H7 (cell line): Measurements from ENCODE around the gene ILKAP. TPM values are rescaled to one million over a fixed set of nuclear protein-coding genes. Genes with fewer than 3 reads are reported as not detected.

Source experiments
- DNase-seq: peaks from one replicate; pipeline ENCODE4 v3.0.0; 2012
- H3K27me3 ChIP-seq: 2 replicates; pipeline ENCODE4 v1.6.0; 2011; ENCODE audit warnings: mild to moderate bottlenecking, low read length; ENCODE audit not compliant: control insufficient read depth, insufficient read depth
- H3K36me3 ChIP-seq: replicated peaks from 2 replicates; pipeline ENCODE4 v1.5.1; 2011; ENCODE audit warnings: low read length; ENCODE audit not compliant: control insufficient read depth, insufficient read depth
- H3K4me3 ChIP-seq: 2 replicates; pipeline ENCODE4 v1.5.1; 2011; ENCODE audit warnings: low read depth, mild to moderate bottlenecking, control low read depth, low read length, moderate library complexity; ENCODE audit not compliant: insufficient read depth
- total RNA-seq: library from RNA; depleted of rRNA; stranded (reverse); fragments of >200 nt; shearing (Covaris generic); gene quantifications from 2 replicates; pipeline ENCODE4 v1.2.3, GENCODE V29; 2014; rRNA removed

ILKAP gene, protein sequence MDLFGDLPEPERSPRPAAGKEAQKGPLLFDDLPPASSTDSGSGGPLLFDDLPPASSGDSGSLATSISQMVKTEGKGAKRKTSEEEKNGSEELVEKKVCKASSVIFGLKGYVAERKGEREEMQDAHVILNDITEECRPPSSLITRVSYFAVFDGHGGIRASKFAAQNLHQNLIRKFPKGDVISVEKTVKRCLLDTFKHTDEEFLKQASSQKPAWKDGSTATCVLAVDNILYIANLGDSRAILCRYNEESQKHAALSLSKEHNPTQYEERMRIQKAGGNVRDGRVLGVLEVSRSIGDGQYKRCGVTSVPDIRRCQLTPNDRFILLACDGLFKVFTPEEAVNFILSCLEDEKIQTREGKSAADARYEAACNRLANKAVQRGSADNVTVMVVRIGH
- total RNA-seq: 12.8 and 18.5 TPM in 2 replicates

DNA sequence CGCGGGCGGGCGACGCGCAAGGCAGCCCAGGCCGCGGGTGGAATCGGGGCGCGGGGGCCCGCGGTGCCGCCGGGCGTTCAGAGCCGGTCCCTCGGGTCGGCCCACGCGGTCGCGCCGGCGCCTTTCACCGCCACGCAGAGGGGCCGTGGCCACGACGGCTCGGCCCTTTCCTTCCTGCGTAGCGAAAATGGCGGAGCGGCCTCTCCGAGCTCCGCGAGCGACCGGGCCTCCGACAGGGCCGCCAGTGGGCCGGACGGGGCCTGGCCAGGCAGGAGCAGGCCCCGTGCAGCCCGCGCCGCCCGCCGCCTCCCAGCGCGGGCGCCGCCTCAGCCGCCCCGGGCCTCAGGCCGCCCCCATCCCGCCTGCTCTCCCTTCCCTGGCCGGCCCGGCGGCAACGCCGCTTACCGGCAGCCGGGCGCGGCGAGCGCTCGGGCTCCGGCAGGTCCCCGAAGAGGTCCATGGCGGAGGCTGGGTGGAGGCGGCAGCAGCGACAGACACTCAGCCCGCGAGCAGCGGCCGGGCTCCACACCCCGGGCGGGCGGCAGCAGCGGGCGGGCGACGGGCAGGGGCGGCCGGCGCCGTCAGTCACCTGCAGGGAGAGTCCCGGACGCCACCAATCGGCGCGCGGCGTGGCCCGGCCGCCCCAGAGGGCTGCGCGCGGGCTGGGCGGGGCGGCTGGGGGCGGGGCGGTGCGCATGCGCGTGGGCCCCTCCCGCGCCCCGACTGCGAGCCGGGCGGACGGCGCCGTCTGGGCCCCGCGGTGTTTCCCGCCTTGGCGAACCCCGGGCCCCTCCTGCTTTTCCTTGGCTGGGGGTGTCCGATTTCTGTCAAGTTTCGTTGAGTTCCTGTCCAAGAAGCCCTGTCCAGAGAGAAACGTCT, at the start of gene ILKAP:
Gene ILKAP (minus strand): TSS at position 602 of the 879 bp plus-strand sequence. CDS start 142 bp downstream, at position 460.
- peak; percentile 100 for DNase-seq

DNA sequence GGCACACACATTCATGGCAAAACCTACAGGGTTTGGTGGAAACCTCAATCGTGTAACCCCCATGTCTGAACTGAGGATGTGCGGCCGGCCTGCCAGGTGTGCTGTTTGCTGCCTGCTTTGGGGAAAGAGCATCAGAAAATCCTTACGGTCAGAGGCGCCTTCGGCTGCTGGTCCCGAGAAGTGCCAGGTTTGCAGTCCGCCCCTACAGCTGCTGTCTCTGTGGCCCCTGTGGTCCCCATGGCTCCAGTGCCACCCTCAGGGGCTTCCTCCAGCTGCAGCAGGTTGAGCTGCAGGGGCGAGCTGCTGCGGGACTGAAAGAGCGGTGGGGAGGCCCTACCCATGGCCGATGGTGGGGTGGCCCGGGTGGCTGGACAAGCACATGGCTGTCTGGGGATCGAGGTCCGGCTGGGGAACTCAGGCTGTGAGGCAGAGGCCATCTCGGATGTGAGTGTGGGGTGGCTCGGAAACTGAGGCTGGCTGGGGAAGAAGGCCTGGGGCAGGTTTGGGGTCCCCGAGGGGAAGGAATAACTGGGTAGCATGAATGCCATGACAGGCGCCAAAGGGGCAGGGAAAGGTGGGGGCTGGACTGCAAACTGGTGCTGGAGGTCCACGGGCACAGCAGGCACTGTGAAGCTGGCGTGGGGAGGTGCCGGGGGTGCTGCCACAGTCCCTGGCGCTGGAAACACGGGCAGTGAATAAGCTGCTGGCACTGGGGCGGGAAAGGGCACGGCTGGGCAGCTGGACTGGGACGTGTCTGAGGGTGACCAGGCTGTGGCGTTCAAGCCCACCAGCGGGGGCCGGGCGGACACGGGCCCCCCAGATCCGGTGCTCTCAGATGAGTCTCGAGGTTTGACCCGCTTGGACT, 49.5 kb upstream of the ILKAP start:
- Histone ChIP-seq H3K27me3 (no peaks in the 10 kb centered on the region), H3K4me3 (no peak overlapping the region), H3K36me3 (no peaks in the 10 kb centered on the region; the same call in none of the 2 replicates)
- DNase-seq: no peak

More for the DNA sequence above, at the start of gene ILKAP:
- Histone ChIP-seq H3K4me3 (peak within 1 kb of the TSS; percentile 68), H3K36me3 (no peaks in the 10 kb centered on the region), H3K27me3 (0 out of 2 replicates have a peak, but pooled peaks cover 2% of the 10 kb centered on the region)

DNA sequence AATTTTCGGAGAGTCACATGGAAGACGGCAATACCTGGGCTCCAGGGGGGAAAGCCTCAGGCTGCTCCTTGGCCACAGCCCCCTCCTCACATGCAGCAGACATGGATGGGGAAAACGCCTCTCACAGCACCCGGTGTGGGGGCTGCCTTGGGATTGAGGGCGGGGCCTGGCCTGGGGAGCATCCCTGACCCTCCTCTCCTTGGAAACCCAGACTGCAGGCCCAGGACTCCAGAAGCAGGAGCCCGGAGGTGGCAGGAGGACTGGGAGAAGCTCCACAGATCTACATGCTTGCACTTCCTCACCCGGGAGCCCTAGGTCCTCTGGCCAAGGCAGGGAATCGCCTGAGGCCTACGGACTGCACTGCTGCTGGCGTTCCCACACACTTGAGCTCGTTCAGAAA, 48.5 kb upstream of the ILKAP start:
- H3K4me3 ChIP-seq: no peak overlapping the region
- no peaks in the 10 kb centered on the region for H3K27me3 ChIP-seq
- H3K36me3 ChIP-seq: no peaks in the 10 kb centered on the region; the same call in none of the 2 replicates
- peak; percentile 40 for DNase-seq

DNA sequence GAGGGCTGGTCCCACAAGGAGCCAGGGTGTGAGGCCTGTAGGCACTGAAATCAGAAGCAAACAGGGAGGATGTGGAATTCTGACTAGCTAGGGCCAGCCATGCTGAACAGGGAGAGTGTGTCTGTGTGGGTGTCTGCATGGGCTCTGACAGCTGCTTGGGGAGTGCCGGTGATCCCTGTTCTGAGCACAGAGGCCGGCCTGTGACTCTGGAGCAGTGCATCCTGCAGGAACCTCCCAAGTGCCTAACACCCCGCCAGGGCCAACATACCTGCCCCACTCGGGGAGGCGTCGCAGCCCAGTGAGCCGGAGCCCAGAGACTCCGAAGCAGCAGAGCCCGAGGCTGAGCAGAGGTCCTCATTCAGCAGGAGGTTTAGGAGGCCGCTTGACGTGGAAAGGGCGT, 47.8 kb upstream of the ILKAP start:
- Histone ChIP-seq H3K27me3 (no peaks in the 10 kb centered on the region), H3K36me3 (no peaks in the 10 kb centered on the region; the same call in none of the 2 replicates), H3K4me3 (no peak overlapping the region)
- no peak for DNase-seq

DNA sequence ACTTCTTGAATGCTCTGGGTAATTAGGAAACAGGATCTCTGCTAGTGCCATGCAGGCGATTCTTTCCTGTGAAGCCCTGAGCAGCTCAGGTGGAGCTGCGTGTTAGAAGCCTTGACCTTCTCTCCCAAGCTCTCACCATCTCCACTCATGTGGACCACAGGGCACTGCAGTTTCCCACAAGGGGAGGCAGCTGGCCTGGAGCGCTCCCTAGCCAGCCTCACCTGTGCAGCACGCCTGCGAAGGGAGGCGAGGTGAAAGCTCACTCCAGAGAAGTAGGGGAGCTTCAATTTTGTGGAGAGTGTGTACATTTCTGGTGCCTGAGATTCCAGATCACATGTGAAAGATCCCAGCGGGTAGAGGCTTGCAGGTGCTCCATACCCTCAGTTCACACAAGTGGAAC, 47.4 kb upstream of the ILKAP start:
- H3K36me3 ChIP-seq: no peaks in the 10 kb centered on the region; the same call in none of the 2 replicates
- no peaks in the 10 kb centered on the region for H3K27me3 ChIP-seq
- DNase-seq: no peak
- H3K4me3 ChIP-seq: no peak overlapping the region

DNA sequence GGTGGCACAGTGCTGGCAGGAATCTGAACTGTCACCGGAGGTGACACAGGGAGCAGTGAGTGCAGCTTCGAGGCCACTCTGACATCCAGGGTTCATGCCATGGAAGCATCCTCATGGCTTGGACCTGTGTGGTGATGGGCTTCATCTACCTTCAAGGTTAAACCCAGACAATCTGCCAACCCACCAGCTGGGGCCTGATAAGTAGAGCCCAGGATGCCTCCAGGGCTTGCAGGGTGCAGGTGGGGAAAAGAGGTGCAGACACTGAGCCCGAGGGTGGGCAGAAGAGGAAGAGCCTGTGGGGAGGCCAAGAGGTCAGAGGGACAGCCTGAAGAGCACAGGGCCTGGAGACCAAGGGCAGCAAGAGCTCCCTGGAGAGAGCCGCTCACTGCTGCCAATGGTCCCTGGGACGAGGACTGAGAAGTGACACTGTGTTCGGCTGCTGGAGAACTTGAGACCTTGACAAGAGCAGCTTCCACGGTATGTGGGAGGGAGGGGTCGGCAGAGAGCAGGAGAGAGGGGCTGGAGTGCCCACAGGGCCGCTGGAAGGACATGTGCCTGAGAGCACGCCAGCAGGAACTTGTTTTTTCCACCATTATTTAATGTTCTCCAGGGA, 44.5 kb upstream of the ILKAP start:
- Histone ChIP-seq H3K27me3 (no peaks in the 10 kb centered on the region; the same call in 1 of the 2 replicates), H3K36me3 (no peaks in the 10 kb centered on the region; the same call in none of the 2 replicates), H3K4me3 (no peak overlapping the region)
- DNase-seq: no peak

DNA sequence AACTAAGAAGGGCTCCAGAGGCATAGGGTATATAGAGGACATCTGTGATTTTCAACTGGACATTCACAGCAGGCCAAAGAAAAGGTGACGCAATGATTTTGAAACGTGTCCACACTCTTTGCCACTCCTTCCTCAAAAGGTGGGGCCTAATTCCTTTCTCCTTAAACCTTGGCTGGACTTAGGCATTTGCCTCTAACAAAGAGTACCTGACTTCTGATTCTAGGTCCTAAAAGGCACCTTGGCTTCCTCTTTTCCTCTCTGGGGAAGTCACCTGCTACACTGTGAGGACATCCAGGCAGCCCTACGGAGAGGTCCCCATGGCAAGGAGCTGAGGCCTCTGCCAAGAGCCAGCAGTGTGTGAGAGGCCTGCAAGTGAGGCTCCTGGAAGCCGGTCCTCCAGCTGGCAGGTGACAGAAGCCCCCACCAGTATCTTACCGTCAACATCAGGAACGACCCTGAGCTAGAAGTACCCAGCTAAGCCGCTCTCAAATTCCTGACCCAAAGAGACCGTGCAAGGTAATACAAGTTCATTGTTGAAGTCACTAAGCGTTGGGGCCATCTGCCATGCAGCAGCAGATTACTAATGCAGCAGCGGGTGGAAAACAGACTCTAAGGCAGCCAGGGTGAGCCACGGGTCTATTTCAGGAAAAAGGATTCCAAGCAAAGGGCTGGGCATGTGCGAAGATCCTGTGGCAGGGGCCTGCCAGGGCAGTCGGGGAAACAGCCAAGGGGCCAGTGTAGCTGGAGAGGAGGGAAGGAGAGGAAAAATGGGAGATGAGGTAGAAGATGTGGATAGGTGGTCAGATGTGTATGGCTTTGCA, 43.7 kb upstream of the ILKAP start:
- DNase-seq: no peak
- H3K36me3 ChIP-seq: no peaks in the 10 kb centered on the region; the same call in 1 of the 2 replicates

DNA sequence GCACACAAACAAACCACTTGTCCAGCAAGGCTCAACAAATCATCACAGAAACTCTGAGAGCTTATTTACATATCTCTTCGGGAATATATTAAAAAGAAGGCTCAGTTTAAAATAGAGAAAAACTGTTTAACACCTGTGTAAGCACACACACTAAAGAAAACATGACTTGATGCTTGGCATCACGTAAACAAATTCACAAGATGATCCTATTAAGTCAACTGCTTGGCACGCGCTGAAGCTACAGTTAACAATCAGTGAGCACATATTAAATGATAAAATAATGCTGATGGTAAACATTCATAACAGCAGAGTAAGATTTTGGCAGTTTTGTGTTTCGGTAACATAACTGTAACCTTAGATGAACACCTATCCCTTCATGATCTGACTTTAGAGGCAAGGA, 40.7 kb upstream of the ILKAP start:
- DNase-seq: no peak
- no peaks in the 10 kb centered on the region for H3K36me3 ChIP-seq
- H3K4me3 ChIP-seq: no peak overlapping the region

More for the DNA sequence above, 43.7 kb upstream of the ILKAP start:
- H3K27me3 ChIP-seq: peaks cover 6% of the 10 kb centered on the region
- no peak overlapping the region for H3K4me3 ChIP-seq

DNA sequence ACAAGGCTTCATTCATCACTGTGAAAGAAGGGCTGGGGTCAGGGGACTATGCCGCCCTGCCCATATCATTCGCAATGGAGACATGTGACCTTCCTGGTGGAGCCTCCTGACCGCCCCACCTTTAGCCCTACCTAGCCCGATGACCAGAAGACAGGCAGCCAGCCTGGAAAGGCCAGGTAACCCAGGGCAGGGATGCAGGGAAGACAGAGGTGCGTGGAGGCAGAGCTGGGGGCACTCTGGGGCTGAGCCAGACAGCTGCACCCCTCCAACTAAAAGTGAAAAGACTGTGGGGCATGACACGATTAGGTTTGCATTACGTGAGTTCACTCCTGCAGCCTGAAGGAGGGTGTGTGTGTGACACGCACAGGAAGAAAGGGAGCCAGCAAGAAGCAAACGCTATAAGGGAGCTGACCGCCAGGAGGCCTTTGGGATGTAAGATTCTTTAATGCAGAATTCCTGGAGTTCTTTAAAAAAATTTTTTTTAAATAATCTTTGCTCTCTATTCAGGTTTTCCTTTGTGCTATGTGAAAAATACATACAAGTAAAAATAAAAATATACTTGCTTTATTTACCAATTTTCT, 40.1 kb upstream of the ILKAP start:
- H3K4me3 ChIP-seq: no peak overlapping the region
- H3K36me3 ChIP-seq: no peaks in the 10 kb centered on the region
- H3K27me3 ChIP-seq: peaks cover 27% of the 10 kb centered on the region
- peak; percentile 72 for DNase-seq

More for the DNA sequence above, 40.7 kb upstream of the ILKAP start:
- H3K27me3 ChIP-seq: peaks cover 21% of the 10 kb centered on the region

DNA sequence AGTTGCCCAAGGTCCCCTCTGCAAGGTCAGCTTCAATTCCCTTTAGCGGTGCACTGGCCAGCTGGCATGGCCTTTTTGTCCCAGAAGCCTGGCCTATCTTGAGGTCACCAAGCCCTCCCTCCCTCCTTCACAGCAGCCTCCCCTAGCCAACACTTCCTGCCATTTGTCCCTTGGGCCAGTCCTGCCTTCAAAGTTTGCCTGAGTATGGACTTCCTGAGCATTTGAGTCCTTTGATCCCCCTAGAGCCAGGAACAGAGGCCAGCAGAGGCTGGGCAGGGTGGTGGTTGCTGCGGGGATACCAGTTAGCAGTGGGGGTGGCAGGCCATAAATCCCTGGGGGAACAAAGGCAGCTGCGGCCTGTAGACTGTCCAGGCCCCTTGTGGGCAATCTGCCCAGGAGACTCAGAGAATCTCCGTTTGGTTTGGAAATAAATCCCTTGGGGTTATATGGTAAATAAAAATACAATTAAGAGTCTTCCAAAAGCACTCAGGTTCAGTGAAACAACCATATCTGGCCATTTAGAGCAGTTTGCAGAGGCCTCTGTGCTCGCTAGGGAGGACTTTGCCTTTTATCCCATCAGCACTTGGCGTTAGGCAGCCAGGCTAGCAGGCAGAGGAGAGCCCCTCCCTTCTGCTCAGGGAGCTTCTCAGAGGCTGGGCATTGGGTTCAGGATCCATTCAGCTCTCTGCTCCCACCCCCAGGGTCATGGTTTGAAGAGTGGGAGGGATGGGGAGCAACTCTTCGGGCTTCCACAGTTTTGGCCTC, 39.4 kb upstream of the ILKAP start:
- peak; percentile 70 for DNase-seq
- no peaks in the 10 kb centered on the region for H3K36me3 ChIP-seq
- H3K27me3 ChIP-seq: peaks cover 33% of the 10 kb centered on the region
- no peak overlapping the region for H3K4me3 ChIP-seq

DNA sequence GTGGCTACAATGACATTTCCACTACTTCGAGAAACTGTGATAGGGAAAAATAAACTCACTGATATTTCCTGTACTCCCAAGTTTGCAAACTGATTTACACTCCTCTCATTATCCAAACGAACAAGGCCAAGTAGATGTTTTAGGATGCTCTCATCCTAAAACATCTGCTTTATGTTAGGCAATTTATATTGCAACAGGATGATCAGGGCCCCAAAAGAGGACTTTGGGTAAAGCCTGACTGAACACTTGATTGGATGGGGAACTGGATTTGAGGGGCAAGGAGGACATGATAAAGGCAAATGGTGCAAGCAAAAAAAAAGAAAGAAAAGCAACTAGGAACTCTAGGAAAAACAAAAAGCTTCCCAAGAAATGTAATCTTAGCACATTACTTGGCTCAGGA, 38.5 kb upstream of the ILKAP start:
- no peaks in the 10 kb centered on the region for H3K36me3 ChIP-seq
- H3K4me3 ChIP-seq: no peak overlapping the region
- no peak for DNase-seq
- H3K27me3 ChIP-seq: peaks cover 43% of the 10 kb centered on the region
